Transverse colon (tissue), 4 donors: ENCODE data around the gene OR2L5. TPM values are rescaled to one million over a fixed set of nuclear protein-coding genes. Genes with fewer than 3 reads are reported as not detected.

Source experiments
- DNase-seq: peaks from one replicate; pipeline ENCODE4 v3.0.0-alpha.2; 2019
- H3K27ac ChIP-seq, 4 donors: fragments of 200-600 bp; sonication (generic); 2 replicates each; pipeline ENCODE4 v1.5.1; 2016 to 2018; ENCODE audit warnings: inconsistent platforms in 4 of 4
- H3K27me3 ChIP-seq: fragments of 200-600 bp; sonication (generic); 2 replicates; pipeline ENCODE4 v1.5.1; 2017; ENCODE audit warnings: inconsistent platforms
- H3K36me3 ChIP-seq, 4 donors: fragments of 200-600 bp; sonication (generic); 2 replicates each; pipeline ENCODE4 v1.5.1; 2017 to 2019; ENCODE audit warnings: inconsistent platforms in 4 of 4
- H3K4me1 ChIP-seq, 4 donors: fragments of 200-600 bp; sonication (generic); 2 replicates each; pipeline ENCODE4 v1.5.1; 2017 to 2020; ENCODE audit warnings: inconsistent platforms in 4 of 4
- H3K4me3 ChIP-seq, 4 donors: fragments of 200-600 bp; sonication (generic); 1 replicate in 1 of 4; 2 replicates in 3 of 4; pipeline versions ENCODE4 v1.5.1 to v1.6.1; 2017 to 2019; ENCODE audit warnings: inconsistent platforms in 4 of 4
- H3K9me3 ChIP-seq, 2 donors: fragments of 200-600 bp; sonication (generic); 2 replicates each; pipeline ENCODE4 v1.5.1; 2017 to 2019; ENCODE audit warnings: inconsistent platforms in 2 of 2
- EP300 ChIP-seq: sonication (generic); formaldehyde crosslinking; IDR thresholded peaks from one replicate; pipeline ENCODE4 v1.6.1; 2017; ENCODE audit warnings: antibody characterized with exemption, low read depth
- POLR2A ChIP-seq: fragments of 450-650 bp; IDR thresholded peaks from one replicate; pipeline ENCODE4 v1.6.1; 2016; ENCODE audit warnings: antibody characterized with exemption, mild to moderate bottlenecking, moderate library complexity
- POLR2AphosphoS5 ChIP-seq, 3 donors: sonication (generic); formaldehyde crosslinking; IDR thresholded peaks; one replicate each; pipeline ENCODE4 v1.6.1; 2016; ENCODE audit warnings: antibody characterized with exemption in 3 of 3
- WGBS, 2 donors: methylation state at CpG; one replicate each; pipeline ENCODE4 v1.1.5; 2018; ENCODE audit warnings: low coverage in 1 of 2; 5-methylcytosine and 5-hydroxymethylcytosine counted together
- in situ Hi-C, 4 donors: fragments of 200-750 bp; cut with MboI; loops; one replicate each; pipeline versions ENCODE4 v1.15.0 to v1.15.1; 2017; ENCODE audit warnings: low sequenced_read_pairs in 3 of 4, low pct_ligation_motif_present in 1 of 4, low pct_unique_long_range_greater_than_20kb in 1 of 4
- intact Hi-C: fragments of 100-400 bp; cut with DNase I; formaldehyde crosslinking; loops from one replicate; pipeline ENCODE4 v1.15.1; 2023; ENCODE audit warnings: low total_unique reads
- total RNA-seq, 4 donors: library from RNA; depleted of rRNA; stranded (reverse); fragments of >200 nt; gene quantifications; one replicate each; pipeline ENCODE4 v1.1.0, GENCODE V29; 2016
- TF ChIP-seq, protein P1 (sequence below), 5 experiments: fragments of 200-600 bp in 3 of 5; fragments of 450-650 bp in 2 of 5; sonication (generic) in 3 of 5; IDR thresholded peaks; 1 replicate in 2 of 5; 2 replicates in 3 of 5; pipeline ENCODE4 v1.5.1; 2016 to 2017; ENCODE audit warnings: antibody characterized with exemption in 5 of 5, inconsistent platforms in 3 of 5, mild to moderate bottlenecking in 2 of 5, moderate library complexity in 1 of 5

The OR2L5 gene, protein sequence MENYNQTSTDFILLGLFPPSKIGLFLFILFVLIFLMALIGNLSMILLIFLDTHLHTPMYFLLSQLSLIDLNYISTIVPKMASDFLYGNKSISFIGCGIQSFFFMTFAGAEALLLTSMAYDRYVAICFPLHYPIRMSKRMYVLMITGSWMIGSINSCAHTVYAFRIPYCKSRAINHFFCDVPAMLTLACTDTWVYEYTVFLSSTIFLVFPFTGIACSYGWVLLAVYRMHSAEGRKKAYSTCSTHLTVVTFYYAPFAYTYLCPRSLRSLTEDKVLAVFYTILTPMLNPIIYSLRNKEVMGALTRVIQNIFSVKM
- under 1 TPM in 1 of 4 donors, not detected in 3; 0.32 TPM for total RNA-seq

DNA sequence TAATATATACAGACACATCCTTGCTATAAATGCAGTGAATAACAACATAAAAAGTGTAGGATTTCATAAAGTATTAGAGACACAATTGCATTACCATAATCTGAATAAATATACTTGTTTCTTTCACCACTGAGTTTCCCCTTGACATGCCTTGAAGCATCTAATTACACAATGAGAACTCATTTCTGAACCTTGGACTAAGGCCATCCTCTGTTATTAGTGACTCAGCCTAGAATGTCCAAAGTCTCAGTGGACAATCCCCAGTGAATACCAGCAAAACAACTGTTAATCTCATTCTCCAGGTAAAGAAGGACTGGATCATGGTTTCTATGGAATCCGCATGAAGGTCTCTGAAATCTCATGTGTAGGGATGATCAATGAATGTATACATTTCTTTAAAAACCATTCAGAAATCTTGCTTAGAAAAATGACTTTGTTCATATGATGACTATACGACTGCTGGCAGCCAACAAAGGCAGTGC is at the start of gene OR2L5:
Gene OR2L5 (plus strand): TSS at position 432 of the 482 bp plus-strand sequence. CDS start 8,288 bp downstream, outside the sequence.
- Histone ChIP-seq H3K27ac (no peak within 1 kb of the TSS), H3K4me1 (no peaks in the 10 kb centered on the region), H3K27me3 (no peaks in the 10 kb centered on the region), H3K4me3 (no peak within 1 kb of the TSS), H3K9me3 (peaks cover 12 to 15% of the 10 kb centered on the region in 2 donors), H3K36me3 (no peaks in the 10 kb centered on the region)
- no peak for DNase-seq
- intact Hi-C loops (loop anchor here (5.0 kb wide), 1 partner anchor 779 kb away; no protein-coding TSS in a partner anchor), in situ Hi-C loops (no loop called here)
- TF ChIP-seq POLR2AphosphoS5 (IDR thresholded peaks at IDR 0.05): no peak
- no peak for TF ChIP-seq EP300
- no peak for TF ChIP-seq POLR2A
- TF ChIP-seq, protein P1, sequence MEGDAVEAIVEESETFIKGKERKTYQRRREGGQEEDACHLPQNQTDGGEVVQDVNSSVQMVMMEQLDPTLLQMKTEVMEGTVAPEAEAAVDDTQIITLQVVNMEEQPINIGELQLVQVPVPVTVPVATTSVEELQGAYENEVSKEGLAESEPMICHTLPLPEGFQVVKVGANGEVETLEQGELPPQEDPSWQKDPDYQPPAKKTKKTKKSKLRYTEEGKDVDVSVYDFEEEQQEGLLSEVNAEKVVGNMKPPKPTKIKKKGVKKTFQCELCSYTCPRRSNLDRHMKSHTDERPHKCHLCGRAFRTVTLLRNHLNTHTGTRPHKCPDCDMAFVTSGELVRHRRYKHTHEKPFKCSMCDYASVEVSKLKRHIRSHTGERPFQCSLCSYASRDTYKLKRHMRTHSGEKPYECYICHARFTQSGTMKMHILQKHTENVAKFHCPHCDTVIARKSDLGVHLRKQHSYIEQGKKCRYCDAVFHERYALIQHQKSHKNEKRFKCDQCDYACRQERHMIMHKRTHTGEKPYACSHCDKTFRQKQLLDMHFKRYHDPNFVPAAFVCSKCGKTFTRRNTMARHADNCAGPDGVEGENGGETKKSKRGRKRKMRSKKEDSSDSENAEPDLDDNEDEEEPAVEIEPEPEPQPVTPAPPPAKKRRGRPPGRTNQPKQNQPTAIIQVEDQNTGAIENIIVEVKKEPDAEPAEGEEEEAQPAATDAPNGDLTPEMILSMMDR (IDR thresholded peaks at IDR 0.05): no peak
- 94 to 96% methylated on average over 2 of the region's 2 CpGs for WGBS, 2 donors

DNA sequence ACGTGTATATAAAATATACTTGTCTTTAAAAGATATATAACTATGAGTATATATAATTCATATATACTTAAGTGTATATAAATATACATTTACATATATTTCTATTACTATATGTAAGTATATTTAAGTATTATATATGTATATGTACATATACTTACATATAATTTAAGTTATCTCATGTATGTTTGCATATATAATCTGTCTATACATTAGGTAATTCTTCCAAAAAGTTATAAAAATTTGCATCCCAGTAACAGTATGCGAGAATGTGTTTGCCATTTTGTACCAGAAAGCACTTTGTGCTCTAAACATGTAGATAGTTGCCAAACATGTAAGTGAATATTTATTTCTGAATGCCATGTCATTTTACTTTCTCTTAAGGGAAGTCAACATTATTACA is 48.5 kb upstream of the OR2L5 start, which contains the start of gene OR2AK2:
Gene OR2AK2 (plus strand): TSS at position 301 of the 400 bp plus-strand sequence. CDS start 144 bp downstream, outside the sequence.
- Histone ChIP-seq H3K27me3 (no peaks in the 10 kb centered on the region), H3K36me3 (no peaks in the 10 kb centered on the region), H3K4me3 (no peak within 1 kb of the TSS), H3K27ac (no peak within 1 kb of the TSS), H3K9me3 (no peaks in the 10 kb centered on the region), H3K4me1 (no peaks in the 10 kb centered on the region)
- TF ChIP-seq, protein P1 (IDR thresholded peaks at IDR 0.05): no peak
- TF ChIP-seq EP300 (no peak), POLR2A (no peak), POLR2AphosphoS5 (IDR thresholded peaks at IDR 0.05) (no peak)
- DNase-seq: no peak
- in situ Hi-C loops (no loop called here), intact Hi-C loops (no loop called here)
- 85 to 86% methylated on average over 1 to 2 of the region's 2 CpGs for WGBS, 2 donors

DNA sequence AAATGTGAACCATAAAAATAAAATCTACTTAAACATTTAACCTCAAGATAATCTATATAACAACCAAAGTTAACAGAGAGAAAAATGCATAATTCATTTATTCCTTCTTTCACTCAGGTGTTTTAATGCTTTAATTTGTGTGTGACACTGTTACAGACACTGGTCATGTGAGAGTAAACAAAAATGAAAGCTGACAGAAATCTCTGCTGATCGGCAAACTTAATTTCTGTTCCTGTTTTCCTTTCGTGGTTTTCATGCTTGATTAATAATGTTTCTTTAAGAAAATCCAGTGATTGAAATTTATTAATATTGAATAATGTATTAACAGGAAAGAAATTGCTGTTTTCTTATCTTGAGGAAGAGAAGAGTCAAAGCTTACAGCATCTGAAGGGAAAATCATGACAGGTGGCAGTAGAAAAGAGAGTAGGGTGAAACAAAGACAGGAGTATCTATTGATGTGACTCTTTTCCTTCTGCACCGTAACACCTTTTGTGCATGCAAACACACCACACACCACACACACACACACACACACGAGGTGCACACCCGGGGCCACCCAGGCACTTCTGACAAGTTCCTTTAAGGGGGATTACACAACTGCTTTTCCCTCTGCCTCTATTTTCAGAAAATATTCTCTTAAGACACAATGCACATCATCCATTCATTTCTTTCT is 46.8 kb upstream of the OR2L5 start:
- Histone ChIP-seq H3K27ac (no peak overlapping the region), H3K27me3 (no peaks in the 10 kb centered on the region), H3K4me1 (no peaks in the 10 kb centered on the region), H3K9me3 (no peaks in the 10 kb centered on the region), H3K36me3 (no peaks in the 10 kb centered on the region), H3K4me3 (no peak overlapping the region)
- WGBS, 2 donors: 57 to 58% methylated on average over 5 of the region's 5 CpGs
- no peak for DNase-seq
- TF ChIP-seq, protein P1 (IDR thresholded peaks at IDR 0.05): no peak
- TF ChIP-seq POLR2A (no peak), POLR2AphosphoS5 (IDR thresholded peaks at IDR 0.05) (no peak)
- intact Hi-C loops (no loop called here), in situ Hi-C loops (no loop called here)

DNA sequence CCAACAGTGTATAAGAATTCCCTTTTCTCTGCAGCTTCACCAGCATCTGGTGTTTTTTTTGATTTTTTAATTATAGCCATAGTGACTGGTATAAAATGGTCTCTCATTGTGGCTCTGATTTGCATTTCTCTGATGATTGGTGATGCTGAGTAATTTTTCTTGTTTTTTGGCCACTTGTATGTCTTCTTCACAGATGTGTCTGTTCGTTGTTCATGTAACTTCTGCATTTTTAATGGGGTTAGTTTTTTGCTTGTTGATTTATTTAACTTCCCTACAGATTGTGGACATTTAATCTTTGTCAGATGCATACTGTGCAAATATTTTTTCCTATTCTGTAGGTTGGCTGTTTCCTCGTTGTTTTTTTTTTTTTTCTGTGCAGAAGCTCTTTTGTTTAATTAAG is 20.5 kb upstream of the OR2L5 start:
- Histone ChIP-seq H3K27ac (no peak overlapping the region), H3K36me3 (no peaks in the 10 kb centered on the region), H3K4me1 (no peaks in the 10 kb centered on the region), H3K27me3 (no peaks in the 10 kb centered on the region), H3K4me3 (no peak overlapping the region), H3K9me3 (peaks cover 0 to 5% of the 10 kb centered on the region in 2 donors)
- DNase-seq: no peak
- in situ Hi-C loops: no loop called here
- TF ChIP-seq POLR2AphosphoS5 (IDR thresholded peaks at IDR 0.05): no peak
- TF ChIP-seq, protein P1 (IDR thresholded peaks at IDR 0.05): no peak
- 37 to 57% methylated on average over 2 of the region's 2 CpGs for WGBS, 2 donors
- intact Hi-C loops: no loop called here
